DND-41 (cell line): ENCODE results near the gene EXOC8.

Experiments
- CTCF ChIP-seq: IDR thresholded peaks from 2 replicates; pipeline ENCODE4 v1.5.1; 2012; ENCODE audit warnings: borderline replicate concordance, low read length, moderate library complexity, mild to moderate bottlenecking; ENCODE audit not compliant: poor library complexity, severe bottlenecking; ENCODE audit errors: extremely low read depth
- EZH2 ChIP-seq: IDR thresholded peaks from 3 replicates; pipeline ENCODE4 v1.6.1; 2012; ENCODE audit warnings: borderline replicate concordance, low read depth, mild to moderate bottlenecking, moderate library complexity, low read length, inconsistent platforms; ENCODE audit not compliant: severe bottlenecking

GRCh38 chr1:231317306-231318014, 20.2 kb downstream of the EXOC8 start:
- no peak for TF ChIP-seq EZH2
- TF ChIP-seq CTCF: no peak
